ENCODE data around the gene ADAMTS17.

ADAMTS17 gene

GRCh38 chr15:100215843-100216169 lies 126.0 kb downstream of the ADAMTS17 start:
- no peak for DNase-seq

- DNase-seq, result no peak
Observed at GRCh38 chr15:100215031-100215842, 126.5 kb downstream of the ADAMTS17 start.

GRCh38 chr15:100211855-100212850 lies 129.6 kb downstream of the ADAMTS17 start:
- DNase-seq, result no peak

GRCh38 chr15:100210338-100210737 lies 131.4 kb downstream of the ADAMTS17 start:
- DNase-seq, result no peak

GRCh38 chr15:100208921-100209603 lies 132.7 kb downstream of the ADAMTS17 start:
- no peak for DNase-seq

- DNase-seq, result no peak
Observed at GRCh38 chr15:100207053-100207452, 134.7 kb downstream of the ADAMTS17 start.

- no peak for DNase-seq
Observed at GRCh38 chr15:100206643-100207042, 135.1 kb downstream of the ADAMTS17 start.

GRCh38 chr15:100205549-100206295 lies 136.1 kb downstream of the ADAMTS17 start:
- no peak for DNase-seq

GRCh38 chr15:100204771-100205170 lies 137.0 kb downstream of the ADAMTS17 start:
- DNase-seq, result no peak

GRCh38 chr15:100204211-100204610 lies 137.6 kb downstream of the ADAMTS17 start:
- DNase-seq, result no peak

GRCh38 chr15:100202309-100202960 lies 139.3 kb downstream of the ADAMTS17 start:
- DNase-seq, result no peak

- DNase-seq, result no peak
Observed at GRCh38 chr15:100201376-100202280, 140.1 kb downstream of the ADAMTS17 start.

GRCh38 chr15:100200287-100200880 lies 141.4 kb downstream of the ADAMTS17 start:
- no peak for DNase-seq

GRCh38 chr15:100199711-100200286 lies 142.0 kb downstream of the ADAMTS17 start:
- no peak for DNase-seq

- no peak for DNase-seq
Observed at GRCh38 chr15:100198442-100198841, 143.3 kb downstream of the ADAMTS17 start.

GRCh38 chr15:100196326-100197058 lies 145.3 kb downstream of the ADAMTS17 start:
- DNase-seq, result no peak

GRCh38 chr15:100194996-100195395 lies 146.8 kb downstream of the ADAMTS17 start:
- no peak for DNase-seq

GRCh38 chr15:100193277-100193860 lies 148.4 kb downstream of the ADAMTS17 start:
- no peak for DNase-seq
